Adipose tissue (tissue), 3 donors: ENCODE data around the gene TMEM135. TPM values are rescaled to one million over a fixed set of nuclear protein-coding genes. Genes with fewer than 3 reads are reported as not detected.

Experiments used
- H3K27ac ChIP-seq: one replicate; pipeline ENCODE4 v1.5.1; 2013; ENCODE audit warnings: low read depth, low read length
- WGBS, 3 donors: extraction: QIAGEN DNeasy Blood & Tissue Kit; methylation state at CpG; one replicate each; pipeline ENCODE4 v1.1.7; 2013; 5-methylcytosine and 5-hydroxymethylcytosine counted together
- polyA plus RNA-seq, 3 donors: library from polyadenylated mRNA; stranded (reverse); fragments of 200-250 nt; gene quantifications; one replicate each; pipeline ENCODE4 v1.2.3, GENCODE V29; 2013
- donor health status: healthy with polysubstance abuse.
- donor health status: Bipolar disorder and iron deficiency.
- donor health status: healthy.

TMEM135 gene
- polyA plus RNA-seq, 3 donors: 4.8 to 26.3 (median 14.6) TPM

DNA sequence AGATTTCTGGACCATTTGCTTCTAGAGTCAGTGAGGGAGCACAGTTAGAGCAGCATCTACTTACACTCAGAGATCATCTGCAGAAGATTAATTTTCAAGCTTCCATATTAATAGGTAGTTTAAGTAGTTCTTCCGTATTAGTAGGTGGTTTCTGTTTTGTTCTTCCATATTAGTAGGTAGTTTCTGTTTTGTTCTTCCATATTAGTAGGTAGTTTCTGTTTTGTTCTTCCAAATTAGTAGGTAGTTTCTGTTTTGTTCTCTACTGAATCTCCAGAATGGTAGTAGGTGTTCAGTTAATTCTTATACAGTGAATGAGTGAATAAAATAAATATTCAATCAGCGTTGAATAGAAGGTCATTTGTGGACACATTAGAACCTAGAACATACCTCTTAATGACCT lies 175.7 kb downstream of the TMEM135 start:
- H3K27ac ChIP-seq: no peak overlapping the region
- whole genome bisulfite sequencing, 3 donors: 85 to 88% (median 86%) methylated on average over 2 of the region's 2 CpGs

GRCh38 chr11:87215236-87215635 lies 177.5 kb downstream of the TMEM135 start:
- WGBS, 3 donors: 95 to 97% (median 95%) methylated on average over 1 of the region's 1 CpG
- no peak overlapping the region for H3K27ac ChIP-seq

DNA sequence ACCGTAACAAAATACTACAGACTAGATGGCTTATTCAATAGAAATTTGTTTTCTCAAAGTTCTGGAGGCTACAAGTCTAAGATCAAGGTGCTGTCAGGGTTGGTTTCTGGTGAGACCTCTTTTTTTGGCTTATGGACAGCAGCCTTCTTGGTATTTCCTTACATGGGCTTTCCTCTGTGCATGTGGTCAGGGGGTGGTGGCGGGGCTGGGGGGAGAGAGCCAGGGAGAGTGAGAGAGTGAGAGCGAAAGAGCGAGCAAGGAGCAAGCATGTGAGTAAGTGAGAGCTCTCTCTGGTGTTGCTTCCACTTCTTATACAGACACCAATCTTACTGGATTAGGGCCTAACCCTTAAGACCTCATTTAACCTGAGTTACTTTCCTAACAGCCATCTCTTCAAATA lies 181.5 kb downstream of the TMEM135 start:
- H3K27ac ChIP-seq: no peak overlapping the region
- WGBS, 3 donors: 92 to 99% (median 99%) methylated on average over 4 of the region's 4 CpGs

- H3K27ac ChIP-seq: no peak overlapping the region
- WGBS, 3 donors: 86 to 95% (median 95%) methylated on average over 2 of the region's 2 CpGs
These were observed 186.1 kb downstream of the TMEM135 start for GRCh38 chr11:87223816-87224215.

- H3K27ac ChIP-seq: no peak overlapping the region
- 56 to 95% (median 91%) methylated on average over 1 of the region's 1 CpG for WGBS, 3 donors
These were observed 186.8 kb downstream of the TMEM135 start for GRCh38 chr11:87224486-87224885.

DNA sequence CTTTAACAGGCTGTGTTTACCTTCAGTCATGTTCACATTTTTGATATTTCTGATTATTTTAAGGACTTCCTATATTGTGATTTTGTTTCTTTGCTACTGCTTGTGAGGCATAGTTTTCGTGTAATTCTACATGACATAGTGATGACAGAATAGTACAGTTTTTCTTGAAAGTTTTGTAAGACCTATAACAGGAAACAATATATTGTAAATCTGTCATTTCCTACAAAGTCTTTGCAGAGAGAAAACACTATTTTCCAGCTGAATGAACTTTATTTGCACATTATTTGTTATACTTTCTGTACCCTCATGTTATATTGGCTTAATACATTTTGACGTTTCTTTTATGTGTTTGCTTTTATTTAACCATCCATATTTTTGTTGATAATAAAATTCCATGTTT lies 191.1 kb downstream of the TMEM135 start:
- WGBS, 3 donors: 48 to 83% (median 81%) methylated on average over 2 of the region's 2 CpGs
- H3K27ac ChIP-seq: no peak overlapping the region

GRCh38 chr11:87230995-87231394 lies 193.3 kb downstream of the TMEM135 start:
- no peak overlapping the region for H3K27ac ChIP-seq
- WGBS, 3 donors: 93 to 97% (median 94%) methylated on average over 2 of the region's 2 CpGs

GRCh38 chr11:87232320-87232719 lies 194.6 kb downstream of the TMEM135 start:
- WGBS, 3 donors: 94 to 100% (median 96%) methylated on average over 1 of the region's 1 CpG
- no peak overlapping the region for H3K27ac ChIP-seq

- no peak overlapping the region for H3K27ac ChIP-seq
- WGBS, 3 donors: 85 to 93% (median 87%) methylated on average over 1 of the region's 1 CpG
These were observed 197.6 kb downstream of the TMEM135 start for GRCh38 chr11:87235366-87235765.

DNA sequence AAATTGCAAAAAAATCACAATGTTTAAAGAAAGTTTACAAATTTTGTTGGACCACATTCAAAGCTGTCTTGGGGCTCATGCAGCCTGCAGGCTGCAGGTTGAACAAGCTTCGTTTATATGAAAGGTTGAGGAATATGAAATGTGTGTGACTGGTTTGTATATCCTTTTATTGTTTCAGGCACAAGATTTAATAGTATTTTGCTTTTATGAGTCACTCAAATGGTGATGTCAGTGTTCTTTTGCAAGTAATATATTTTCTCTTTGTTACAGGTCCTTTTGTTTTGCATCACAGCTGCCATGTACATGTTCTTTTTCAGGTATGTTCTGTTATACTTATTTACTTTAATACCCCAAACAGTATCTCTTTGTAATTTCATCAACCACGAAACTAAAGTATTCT lies 198.6 kb downstream of the TMEM135 start:
- 86 to 91% (median 88%) methylated on average over 2 of the region's 2 CpGs for WGBS, 3 donors
- no peak overlapping the region for H3K27ac ChIP-seq

- WGBS, 3 donors: 38 to 63% (median 55%) methylated on average over 2 of the region's 2 CpGs
- H3K27ac ChIP-seq: no peak overlapping the region
These were observed 201.3 kb downstream of the TMEM135 start for GRCh38 chr11:87239001-87239400.

DNA sequence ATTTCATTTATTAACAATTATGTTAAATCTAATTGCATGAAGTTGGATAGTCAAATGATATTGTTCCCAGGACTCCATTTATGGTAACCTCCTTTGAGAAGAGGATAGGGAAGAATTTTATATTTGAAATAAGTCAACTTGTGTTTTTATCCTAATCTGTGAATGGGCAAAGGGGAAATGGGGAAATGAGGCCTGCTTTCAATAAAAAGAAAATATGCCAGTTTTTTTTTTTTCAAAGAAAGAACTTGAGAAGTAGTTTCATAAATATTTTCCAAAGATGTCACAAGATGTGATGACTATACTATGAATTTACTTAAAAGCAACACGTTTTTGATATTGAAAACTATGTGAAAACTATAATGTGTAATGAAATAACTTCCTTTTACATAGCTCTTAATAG lies 201.8 kb downstream of the TMEM135 start:
- no peak overlapping the region for H3K27ac ChIP-seq
- WGBS, 3 donors: 67 to 76% (median 74%) methylated on average over 1 of the region's 1 CpG

- no peak overlapping the region for H3K27ac ChIP-seq
- WGBS, 3 donors: 73 to 92% (median 87%) methylated on average over 4 of the region's 4 CpGs
These were observed 213.8 kb downstream of the TMEM135 start for GRCh38 chr11:87251560-87251959.

- H3K27ac ChIP-seq: no peak overlapping the region
These were observed 215.1 kb downstream of the TMEM135 start for GRCh38 chr11:87252869-87253268.

GRCh38 chr11:87254562-87254961 lies 216.8 kb downstream of the TMEM135 start:
- 93 to 94% (median 94%) methylated on average over 2 of the region's 2 CpGs for WGBS, 3 donors
- no peak overlapping the region for H3K27ac ChIP-seq

DNA sequence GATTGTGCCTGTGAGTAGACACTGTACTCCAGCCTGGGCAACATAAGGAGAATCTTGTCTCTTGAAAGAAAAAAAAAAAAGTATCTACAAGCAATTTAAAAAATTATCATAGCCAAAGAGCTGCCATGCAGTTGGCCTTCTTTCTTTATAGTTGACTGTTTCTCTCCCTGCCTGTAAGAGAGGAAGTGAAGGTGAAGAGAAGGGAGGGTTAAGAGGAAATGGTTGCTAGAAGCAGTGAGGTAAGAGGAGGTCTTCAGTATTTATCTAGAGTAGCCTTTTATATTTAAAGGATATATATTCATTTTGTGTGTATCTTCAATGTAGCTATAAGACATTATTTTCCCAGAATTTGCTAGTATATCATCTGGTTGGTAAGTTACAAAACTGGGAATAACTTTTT lies 217.9 kb downstream of the TMEM135 start:
- no peak overlapping the region for H3K27ac ChIP-seq

DNA sequence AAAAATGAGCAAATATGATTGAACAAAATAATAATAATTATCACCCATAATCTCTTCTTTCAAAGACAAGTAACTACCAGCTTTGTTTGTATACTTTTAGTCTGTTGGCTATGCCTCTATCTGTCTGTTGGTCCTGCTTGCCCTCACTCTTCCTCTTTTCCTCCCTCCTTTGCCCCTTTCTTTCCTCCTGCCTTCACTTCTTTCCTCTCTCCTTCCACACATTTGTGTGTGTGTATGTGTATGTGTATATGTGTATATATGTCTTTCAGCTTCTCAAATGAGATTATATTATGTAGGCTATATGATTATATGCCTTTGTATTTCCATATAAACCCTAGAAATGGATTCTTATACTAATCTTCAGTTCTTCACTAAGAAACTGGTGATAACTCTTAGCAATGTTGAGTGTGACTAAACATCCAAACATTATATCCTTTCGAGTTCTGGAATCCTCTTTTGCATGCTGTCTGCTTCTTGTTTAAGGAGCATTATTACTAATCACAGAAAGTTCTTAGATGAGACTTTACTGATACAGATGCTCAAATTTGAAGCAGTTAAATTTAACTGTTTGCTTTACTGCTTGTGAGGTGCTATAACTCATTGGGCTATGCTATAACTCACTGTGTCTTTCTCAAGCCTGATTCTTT lies 219.1 kb downstream of the TMEM135 start:
- no peak overlapping the region for H3K27ac ChIP-seq
- WGBS, 3 donors: 44 to 94% (median 92%) methylated on average over 1 of the region's 1 CpG

GRCh38 chr11:87258171-87258833 lies 220.6 kb downstream of the TMEM135 start:
- 37 to 65% (median 41%) methylated on average over 1 of the region's 1 CpG for WGBS, 3 donors
- no peak overlapping the region for H3K27ac ChIP-seq

- H3K27ac ChIP-seq: no peak overlapping the region
- WGBS, 3 donors: 33 to 83% (median 80%) methylated on average over 1 of the region's 1 CpG
These were observed 222.0 kb downstream of the TMEM135 start for GRCh38 chr11:87259736-87260135.

- 58 to 62% (median 59%) methylated on average over 3 of the region's 3 CpGs for WGBS, 3 donors
- H3K27ac ChIP-seq: no peak overlapping the region
These were observed 223.1 kb downstream of the TMEM135 start for GRCh38 chr11:87260811-87261210.
